SK-N-MC (cell line): Measurements from ENCODE around the gene LRIT3.

ENCODE experiments used
- EZH2 ChIP-seq: fragments of 200-600 bp; sonication (generic); IDR thresholded peaks from one replicate; pipeline ENCODE4 v1.6.1; 2017; ENCODE audit warnings: antibody characterized with exemption
- FOXP2 ChIP-seq: optimal IDR thresholded peaks from 2 replicates; pipeline ENCODE3; 2011; ENCODE audit warnings: mild to moderate bottlenecking, moderate library complexity; ENCODE audit not compliant: insufficient read depth; ENCODE audit errors: extremely low read length, control extremely low read depth
- POLR2AphosphoS5 ChIP-seq: IDR thresholded peaks from 2 replicates; pipeline ENCODE4 v1.6.1; 2012; ENCODE audit warnings: mild to moderate bottlenecking, low read depth, low read length, borderline replicate concordance

GRCh38 chr4:109846395-109847098, 1.4 kb upstream of the LRIT3 start:
- no peak for TF ChIP-seq EZH2
- TF ChIP-seq POLR2AphosphoS5 = no peak
- no peak for TF ChIP-seq FOXP2
